SKM-1 (cell line): ENCODE measurements around the gene HTR5A.
"Not testable (repeated sequence)": the region's sequence is repeated elsewhere in the genome, so short reads cannot be mapped to it uniquely, and the experiment has no call there.

Experiments
- DNase-seq: peaks from one replicate; lab custom pipeline; 2025; ENCODE audit not compliant: unreplicated experiment; lab: John Stamatoyannopoulos, UW

HTR5A gene

GRCh38 chr7:155069992-155070751 lies at the start of gene HTR5A:
TSS of gene HTR5A (plus strand) at chr7:155070324. CDS start at chr7:155070900, 576 bp downstream.
- no peak for DNase-seq

GRCh38 chr7:155020996-155021395 lies 49.1 kb upstream of the HTR5A start:
- DNase-seq = no peak

GRCh38 chr7:155021699-155022145 lies 48.4 kb upstream of the HTR5A start:
- DNase-seq = no peak

GRCh38 chr7:155027879-155028278 lies 42.2 kb upstream of the HTR5A start:
- DNase-seq = no peak

- DNase-seq = no peak
These were observed 37.1 kb upstream of the HTR5A start for GRCh38 chr7:155032978-155033377.

GRCh38 chr7:155034495-155034894 lies 35.6 kb upstream of the HTR5A start:
- not testable (repeated sequence) for DNase-seq

- DNase-seq = no peak
These were observed 31.8 kb upstream of the HTR5A start for GRCh38 chr7:155038335-155038734.

GRCh38 chr7:155043756-155044155 lies 26.4 kb upstream of the HTR5A start:
- DNase-seq = no peak

- DNase-seq = no peak
These were observed 22.1 kb upstream of the HTR5A start for GRCh38 chr7:155048006-155048405.

- DNase-seq = no peak
These were observed 18.8 kb upstream of the HTR5A start for GRCh38 chr7:155051355-155051754.

- DNase-seq = no peak
These were observed 17.1 kb upstream of the HTR5A start for GRCh38 chr7:155053002-155053401.

- DNase-seq = no peak
These were observed 15.4 kb upstream of the HTR5A start for GRCh38 chr7:155054761-155055160.

- no peak for DNase-seq
These were observed 13.0 kb upstream of the HTR5A start for GRCh38 chr7:155057076-155057475.

GRCh38 chr7:155058896-155059295 lies 11.2 kb upstream of the HTR5A start:
- DNase-seq = no peak

GRCh38 chr7:155059703-155060102 lies 10.4 kb upstream of the HTR5A start:
- DNase-seq = no peak

GRCh38 chr7:155062411-155062810 lies 7.7 kb upstream of the HTR5A start:
- DNase-seq = no peak

GRCh38 chr7:155064186-155064585 lies 5.9 kb upstream of the HTR5A start:
- DNase-seq = no peak

- DNase-seq = no peak
These were observed 3.6 kb upstream of the HTR5A start for GRCh38 chr7:155066417-155066950.

- no peak for DNase-seq
These were observed 1.1 kb downstream of the HTR5A start for GRCh38 chr7:155071121-155071651.

GRCh38 chr7:155071916-155072571 lies 1.9 kb downstream of the HTR5A start:
- DNase-seq = no peak

- no peak for DNase-seq
These were observed 3.8 kb downstream of the HTR5A start for GRCh38 chr7:155073922-155074321.

- no peak for DNase-seq
These were observed 13.9 kb downstream of the HTR5A start for GRCh38 chr7:155084021-155084420.
